MM.1S (cell line): Measurements from ENCODE around the gene GGPS1.

Experiments used
- CTCF ChIP-seq: fragments of 300-600 bp; sonication (generic); IDR thresholded peaks from 2 replicates; pipeline ENCODE4 v1.5.1; 2016; ENCODE audit warnings: antibody characterized with exemption, low read length, mixed read lengths
- EZH2 ChIP-seq: fragments of 300-600 bp; sonication (generic); optimal IDR thresholded peaks from 2 replicates; pipeline ENCODE3; 2017; ENCODE audit warnings: low read depth, mild to moderate bottlenecking, antibody characterized with exemption, low read length, mixed read lengths
- EZH2phosphoT487 ChIP-seq: fragments of 300-600 bp; sonication (generic); IDR thresholded peaks from 2 replicates; pipeline ENCODE4 v1.6.1; 2018; ENCODE audit warnings: antibody characterized with exemption, low read length

GRCh38 chr1:235313262-235313661 lies 15.1 kb upstream of the GGPS1 start:
- TF ChIP-seq CTCF (no peak), EZH2 (no peak), EZH2phosphoT487 (no peak)
